H9 (cell line): Measurements from ENCODE around the gene KCTD12. TPM values are rescaled to one million over a fixed set of nuclear protein-coding genes. Genes with fewer than 3 reads are reported as not detected.

Source experiments
- DNase-seq: peaks from one replicate; pipeline ENCODE4 v3.0.0-alpha.2; 2017
- H2AFZ ChIP-seq: one replicate; pipeline ENCODE4 v1.6.1; 2013; ENCODE audit warnings: mild to moderate bottlenecking, low read length, control low read depth, moderate library complexity
- H2AK5ac ChIP-seq: 2 replicates; pipeline ENCODE4 v1.6.1; 2013; ENCODE audit warnings: low read length, control low read depth, mixed read lengths; ENCODE audit not compliant: insufficient read length
- H2BK120ac ChIP-seq: one replicate; pipeline ENCODE4 v1.6.1; 2013; ENCODE audit warnings: low read depth, mild to moderate bottlenecking, low read length, control low read depth, inconsistent platforms; ENCODE audit not compliant: poor library complexity, severe bottlenecking
- H2BK12ac ChIP-seq: 2 replicates; pipeline ENCODE4 v1.6.1; 2013; ENCODE audit warnings: low read length, control low read depth, mixed read lengths, low read depth; ENCODE audit not compliant: insufficient read length
- H2BK15ac ChIP-seq: 2 replicates; pipeline ENCODE4 v1.6.1; 2013; ENCODE audit warnings: low read depth, low read length, control low read depth
- H2BK20ac ChIP-seq: one replicate; pipeline ENCODE4 v1.6.1; 2013; ENCODE audit warnings: low read depth, mild to moderate bottlenecking, low read length, control low read depth, inconsistent platforms; ENCODE audit not compliant: poor library complexity, severe bottlenecking
- H2BK5ac ChIP-seq: 2 replicates; pipeline ENCODE4 v1.6.1; 2013; ENCODE audit warnings: low read length, control low read depth, mixed read lengths; ENCODE audit not compliant: insufficient read length
- H3K14ac ChIP-seq: 2 replicates; pipeline ENCODE4 v1.6.1; 2013; ENCODE audit warnings: low read length, control low read depth; ENCODE audit not compliant: insufficient read depth
- H3K18ac ChIP-seq: 2 replicates; pipeline ENCODE4 v1.6.1; 2013; ENCODE audit warnings: low read depth, mild to moderate bottlenecking, mixed read lengths, low read length, control low read depth; ENCODE audit not compliant: insufficient read length
- H3K23ac ChIP-seq: 2 replicates; pipeline ENCODE4 v1.6.1; 2013; ENCODE audit warnings: low read length, control low read depth, mixed read lengths, low read depth; ENCODE audit not compliant: insufficient read length
- H3K23me2 ChIP-seq: 2 replicates; pipeline ENCODE4 v1.6.1; 2013; ENCODE audit warnings: low read depth, mild to moderate bottlenecking, mixed read lengths, low read length, control low read depth; ENCODE audit not compliant: insufficient read length, poor library complexity, severe bottlenecking
- H3K27ac ChIP-seq: 2 replicates; pipeline ENCODE4 v1.5.1; 2013; ENCODE audit warnings: low read length, control low read depth, mixed read lengths, low read depth; ENCODE audit not compliant: insufficient read length
- H3K27me3 ChIP-seq: 2 replicates; pipeline ENCODE4 v1.6.1; 2013; ENCODE audit warnings: low read length, control low read depth, inconsistent platforms; ENCODE audit not compliant: insufficient read depth
- H3K4ac ChIP-seq: 2 replicates; pipeline ENCODE4 v1.6.1; 2013; ENCODE audit warnings: low read depth, mild to moderate bottlenecking, control low read depth, inconsistent platforms, low read length, moderate library complexity
- H3K4me1 ChIP-seq: 2 replicates; pipeline ENCODE4 v1.6.1; 2013; ENCODE audit warnings: low read length, control low read depth, inconsistent platforms; ENCODE audit not compliant: insufficient read depth
- H3K4me2 ChIP-seq: 2 replicates; pipeline ENCODE4 v1.6.1; 2013; ENCODE audit warnings: low read length, control low read depth, mixed read lengths; ENCODE audit not compliant: insufficient read length, insufficient read depth
- H3K56ac ChIP-seq: 2 replicates; pipeline ENCODE4 v1.6.1; 2013; ENCODE audit warnings: low read depth, mild to moderate bottlenecking, mixed read lengths, low read length, control low read depth; ENCODE audit not compliant: insufficient read length
- H3K79me1 ChIP-seq: 2 replicates; pipeline ENCODE4 v1.6.1; 2013; ENCODE audit warnings: low read depth, mild to moderate bottlenecking, moderate library complexity, low read length, control low read depth, inconsistent platforms; ENCODE audit not compliant: insufficient read depth, poor library complexity, severe bottlenecking
- H3K79me2 ChIP-seq: 2 replicates; pipeline ENCODE4 v1.6.1; 2013; ENCODE audit warnings: low read length, control low read depth, inconsistent platforms; ENCODE audit not compliant: insufficient read depth
- H3K9ac ChIP-seq: 2 replicates; pipeline ENCODE4 v1.6.1; 2013; ENCODE audit warnings: low read length, control low read depth, mixed read lengths; ENCODE audit not compliant: insufficient read length; ENCODE audit errors: extremely low read depth
- H3K9me3 ChIP-seq: one replicate; pipeline ENCODE4 v1.6.1; 2013; ENCODE audit warnings: low read depth, low read length, inconsistent platforms; ENCODE audit not compliant: control insufficient read depth
- H3T11ph ChIP-seq: one replicate; pipeline ENCODE4 v1.6.1; 2013; ENCODE audit warnings: mild to moderate bottlenecking, low read length, control low read depth, inconsistent platforms
- H4K20me1 ChIP-seq: one replicate; pipeline ENCODE4 v1.6.1; 2013; ENCODE audit not compliant: control insufficient read depth, insufficient read length, insufficient read depth
- H4K5ac ChIP-seq: 2 replicates; pipeline ENCODE4 v1.6.1; 2013; ENCODE audit warnings: low read depth, mild to moderate bottlenecking, mixed read lengths, low read length, control low read depth; ENCODE audit not compliant: insufficient read length
- H4K8ac ChIP-seq: replicated peaks from 2 replicates; pipeline ENCODE4 v1.6.1; 2013; ENCODE audit warnings: low read length, control low read depth, mixed read lengths, low read depth; ENCODE audit not compliant: insufficient read length
- H4K91ac ChIP-seq: 2 replicates; pipeline ENCODE4 v1.6.1; 2013; ENCODE audit warnings: low read depth, mild to moderate bottlenecking, moderate library complexity, mixed read lengths, low read length, control low read depth; ENCODE audit not compliant: insufficient read length
- H3K27ac Mint-ChIP-seq, 3 experiments: 2 replicates in 2 of 3; 3 replicates in 1 of 3; pipeline ENCODE4 v1.8.0; 2020 to 2021; ENCODE audit warnings: mixed read lengths in 3 of 3, mild to moderate bottlenecking in 1 of 3, moderate library complexity in 1 of 3
- H3K27me3 Mint-ChIP-seq: 2 replicates; pipeline ENCODE4 v1.8.0; 2021; ENCODE audit warnings: low read depth, mild to moderate bottlenecking, moderate library complexity, mixed read lengths
- H3K36me3 Mint-ChIP-seq, 3 experiments: 2 replicates in 2 of 3; 3 replicates in 1 of 3; pipeline ENCODE4 v1.8.0; 2020 to 2021; ENCODE audit warnings: low read depth in 3 of 3, mixed read lengths in 3 of 3; ENCODE audit not compliant: insufficient read depth in 1 of 3
- H3K4me1 Mint-ChIP-seq, 2 experiments: 2 replicates each; pipeline ENCODE4 v1.8.0; 2020; ENCODE audit warnings: mixed read lengths in 2 of 2
- H3K4me3 Mint-ChIP-seq, 2 experiments: 2 replicates in 1 of 2; 3 replicates in 1 of 2; pipeline ENCODE4 v1.8.0; 2020 to 2021; ENCODE audit warnings: mild to moderate bottlenecking in 2 of 2, mixed read lengths in 2 of 2, moderate library complexity in 1 of 2
- H3K9me3 Mint-ChIP-seq, 2 experiments: 2 replicates in 1 of 2; 3 replicates in 1 of 2; pipeline ENCODE4 v1.8.0; 2020; ENCODE audit warnings: mild to moderate bottlenecking in 2 of 2, mixed read lengths in 2 of 2, moderate library complexity in 1 of 2
- total RNA-seq: library from RNA; stranded (reverse); gene quantifications from 2 replicates; pipeline ENCODE4 v1.2.1, GENCODE V29; 2021
- TF ChIP-seq, protein P1 (sequence below): fragments of 200-600 bp; sonication (generic); conservative IDR thresholded peaks from 3 replicates; pipeline ENCODE4 v1.8.0; 2021; ENCODE audit warnings: antibody characterized with exemption, mild to moderate bottlenecking

KCTD12 gene
- total RNA-seq, 1 experiment from 2014 or later: 3.4 TPM

GRCh38 chr13:76864259-76864658 is 21.9 kb downstream of the KCTD12 start:
- no peak overlapping the region for H2AK5ac ChIP-seq
- no peaks in the 10 kb centered on the region for H3K9me3 ChIP-seq
- no peak overlapping the region for H3K23ac ChIP-seq
- no peak overlapping the region for H3K56ac ChIP-seq
- no peak overlapping the region for H4K5ac ChIP-seq
- H3K14ac ChIP-seq: no peak overlapping the region; the same call in 1 of the 2 replicates
- no peak overlapping the region for H2BK5ac ChIP-seq
- H2BK15ac ChIP-seq: no peak overlapping the region
- Mint-ChIP-seq H3K4me1 (peaks cover 0 to 2% of the 10 kb centered on the region in 2 experiments; a peak in 2 of 4 replicates), H3K36me3 (no peaks in the 10 kb centered on the region), H3K9me3 (no peaks in the 10 kb centered on the region), H3K27ac (no peak overlapping the region), H3K27me3 (peaks cover 1% of the 10 kb centered on the region; the same call in 1 of the 2 replicates), H3K4me3 (no peak overlapping the region)
- H3K9ac ChIP-seq: no peak overlapping the region
- no peak for DNase-seq
- no peaks in the 10 kb centered on the region for H4K20me1 ChIP-seq
- no peak overlapping the region for H2BK12ac ChIP-seq
- TF ChIP-seq, protein P1, sequence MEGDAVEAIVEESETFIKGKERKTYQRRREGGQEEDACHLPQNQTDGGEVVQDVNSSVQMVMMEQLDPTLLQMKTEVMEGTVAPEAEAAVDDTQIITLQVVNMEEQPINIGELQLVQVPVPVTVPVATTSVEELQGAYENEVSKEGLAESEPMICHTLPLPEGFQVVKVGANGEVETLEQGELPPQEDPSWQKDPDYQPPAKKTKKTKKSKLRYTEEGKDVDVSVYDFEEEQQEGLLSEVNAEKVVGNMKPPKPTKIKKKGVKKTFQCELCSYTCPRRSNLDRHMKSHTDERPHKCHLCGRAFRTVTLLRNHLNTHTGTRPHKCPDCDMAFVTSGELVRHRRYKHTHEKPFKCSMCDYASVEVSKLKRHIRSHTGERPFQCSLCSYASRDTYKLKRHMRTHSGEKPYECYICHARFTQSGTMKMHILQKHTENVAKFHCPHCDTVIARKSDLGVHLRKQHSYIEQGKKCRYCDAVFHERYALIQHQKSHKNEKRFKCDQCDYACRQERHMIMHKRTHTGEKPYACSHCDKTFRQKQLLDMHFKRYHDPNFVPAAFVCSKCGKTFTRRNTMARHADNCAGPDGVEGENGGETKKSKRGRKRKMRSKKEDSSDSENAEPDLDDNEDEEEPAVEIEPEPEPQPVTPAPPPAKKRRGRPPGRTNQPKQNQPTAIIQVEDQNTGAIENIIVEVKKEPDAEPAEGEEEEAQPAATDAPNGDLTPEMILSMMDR: no peak
- H3T11ph ChIP-seq: no peak overlapping the region
- H2BK20ac ChIP-seq: no peak overlapping the region
- H4K8ac ChIP-seq: no peak overlapping the region
- no peak overlapping the region for H3K18ac ChIP-seq
- no peak overlapping the region for H3K27ac ChIP-seq
- no peak overlapping the region for H3K4me2 ChIP-seq
- H3K23me2 ChIP-seq: no peaks in the 10 kb centered on the region
- H3K79me1 ChIP-seq: no peaks in the 10 kb centered on the region
- no peak overlapping the region for H2BK120ac ChIP-seq
- no peak overlapping the region for H3K4ac ChIP-seq
- H4K91ac ChIP-seq: no peak overlapping the region
- no peaks in the 10 kb centered on the region for H3K4me1 ChIP-seq
- no peaks in the 10 kb centered on the region for H3K79me2 ChIP-seq
- no peak overlapping the region for H2AFZ ChIP-seq
- no peaks in the 10 kb centered on the region for H3K27me3 ChIP-seq
